Measurements from ENCODE around the gene TIAM2. TPM values are rescaled to one million over a fixed set of nuclear protein-coding genes. Genes with fewer than 3 reads are reported as not detected.

The TIAM2 gene
- total RNA-seq, 1 experiment from 2014 or later: 9.1 TPM

- Histone ChIP-seq H3K36me3 (ENCODE audit: insufficient read depth, low read length, poor library complexity, severe bottlenecking) (no peaks in the 10 kb centered on the region), H3K4me3 (ENCODE audit: low read depth, low read length, poor library complexity, severe bottlenecking) (no peak overlapping the region), H3K27me3 (replicated peaks; ENCODE audit: insufficient read depth, low read depth, low read length, poor library complexity) (no peaks in the 10 kb centered on the region), H3K9me3 (ENCODE audit: low read depth, low read length, poor library complexity, severe bottlenecking) (no peaks in the 10 kb centered on the region), H3K4me1 (ENCODE audit: insufficient read depth, low read length, poor library complexity, severe bottlenecking) (peaks cover 4% of the 10 kb centered on the region), H3K27ac (ENCODE audit: low read depth, low read length, poor library complexity, severe bottlenecking) (no peak overlapping the region)
- intact Hi-C loops (cut with micrococcal nuclease; ENCODE audit: unreplicated experiment): no loop called here
- ChIA-PET POLR2A (ENCODE audit: low non-redundant PET) (no interaction called here), CTCF (no interaction called here)
- TF ChIP-seq EZH2 (IDR thresholded peaks at IDR 0.05; ENCODE audit: borderline replicate concordance, low read depth, low read length, poor library complexity, severe bottlenecking): no peak
- no TSS peak for BruUV-seq (replicated peaks)
- DNase-seq (ENCODE audit: low spot score): peak; percentile 73
Measured at GRCh38 chr6:155026022-155026705, 31.0 kb downstream of the TIAM2 start.

DNA sequence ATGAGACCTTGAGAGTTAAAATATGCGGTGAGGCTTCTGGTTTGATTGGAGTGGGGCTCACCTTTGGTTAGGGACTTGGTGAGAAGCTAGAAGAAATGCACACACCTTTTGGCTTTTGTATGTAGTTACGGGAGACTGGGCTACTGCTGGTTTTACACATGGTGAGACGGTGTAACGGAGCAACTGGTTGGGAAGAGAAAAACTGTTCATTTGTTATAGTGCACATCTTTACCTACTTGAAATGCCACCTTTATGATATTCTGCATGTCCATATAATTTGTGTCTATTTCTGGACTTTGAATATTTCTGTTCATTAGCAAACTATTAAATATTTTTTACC lies 31.6 kb downstream of the TIAM2 start:
- Histone ChIP-seq H3K4me3 (ENCODE audit: low read depth, low read length, poor library complexity, severe bottlenecking) (no peak overlapping the region), H3K27ac (ENCODE audit: low read depth, low read length, poor library complexity, severe bottlenecking) (no peak overlapping the region), H3K36me3 (ENCODE audit: insufficient read depth, low read length, poor library complexity, severe bottlenecking) (no peaks in the 10 kb centered on the region), H3K27me3 (replicated peaks; ENCODE audit: insufficient read depth, low read depth, low read length, poor library complexity) (no peaks in the 10 kb centered on the region), H3K4me1 (ENCODE audit: insufficient read depth, low read length, poor library complexity, severe bottlenecking) (peaks cover 4% of the 10 kb centered on the region), H3K9me3 (ENCODE audit: low read depth, low read length, poor library complexity, severe bottlenecking) (no peaks in the 10 kb centered on the region)
- CTCF ChIA-PET: no interaction called here
- no peak for DNase-seq (ENCODE audit: low spot score)
- no TSS peak for BruUV-seq (replicated peaks)
- POLR2A ChIA-PET (ENCODE audit: low non-redundant PET): no interaction called here
- TF ChIP-seq EZH2 (IDR thresholded peaks at IDR 0.05; ENCODE audit: borderline replicate concordance, low read depth, low read length, poor library complexity, severe bottlenecking) (no peak), CTCF (conservative IDR thresholded peaks at IDR 0.05; ENCODE audit: low read depth, low read length) (no peak)
- intact Hi-C loops (cut with micrococcal nuclease; ENCODE audit: unreplicated experiment): no loop called here

DNA sequence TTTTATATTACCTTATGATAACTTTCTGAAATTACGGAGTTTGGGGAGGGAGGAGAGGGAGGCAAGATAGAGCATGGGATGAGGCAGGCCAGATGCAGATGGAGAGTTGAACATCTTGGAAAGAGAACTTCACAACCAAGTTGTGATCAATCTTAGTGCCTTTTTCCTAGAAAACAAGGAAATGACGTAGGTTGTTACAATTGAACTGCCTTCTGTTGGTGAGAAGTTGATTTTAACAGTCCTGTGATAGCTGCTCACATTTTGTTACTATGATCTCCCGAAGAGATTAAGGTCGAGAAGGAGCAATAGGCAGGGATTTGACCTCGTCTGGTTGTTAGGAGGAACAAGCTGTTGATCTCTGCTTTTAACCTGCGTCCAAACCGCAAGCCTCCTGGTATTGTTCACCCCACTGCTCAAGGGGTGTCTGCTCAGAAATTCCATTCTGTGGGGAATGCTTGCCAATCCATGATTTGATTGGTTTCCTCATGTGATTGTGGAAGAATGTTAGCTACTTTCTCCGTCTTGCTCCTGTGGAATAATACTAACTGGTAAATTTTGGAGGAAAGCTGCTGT lies 35.1 kb downstream of the TIAM2 start:
- Histone ChIP-seq H3K9me3 (ENCODE audit: low read depth, low read length, poor library complexity, severe bottlenecking) (no peaks in the 10 kb centered on the region), H3K4me1 (ENCODE audit: insufficient read depth, low read length, poor library complexity, severe bottlenecking) (peaks cover 4% of the 10 kb centered on the region), H3K27ac (ENCODE audit: low read depth, low read length, poor library complexity, severe bottlenecking) (no peak overlapping the region), H3K36me3 (ENCODE audit: insufficient read depth, low read length, poor library complexity, severe bottlenecking) (no peaks in the 10 kb centered on the region), H3K27me3 (replicated peaks; ENCODE audit: insufficient read depth, low read depth, low read length, poor library complexity) (no peaks in the 10 kb centered on the region), H3K4me3 (ENCODE audit: low read depth, low read length, poor library complexity, severe bottlenecking) (no peak overlapping the region)
- POLR2A ChIA-PET (ENCODE audit: low non-redundant PET): no interaction called here
- intact Hi-C loops (cut with micrococcal nuclease; ENCODE audit: unreplicated experiment): no loop called here
- TF ChIP-seq CTCF (conservative IDR thresholded peaks at IDR 0.05; ENCODE audit: low read depth, low read length) (no peak), EZH2 (IDR thresholded peaks at IDR 0.05; ENCODE audit: borderline replicate concordance, low read depth, low read length, poor library complexity, severe bottlenecking) (no peak)
- no peak for DNase-seq (ENCODE audit: low spot score)
- CTCF ChIA-PET: no interaction called here
- no TSS peak for BruUV-seq (replicated peaks)

- no TSS peak for BruUV-seq (replicated peaks)
- H3K27ac ChIP-seq (ENCODE audit: low read depth, low read length, poor library complexity, severe bottlenecking): no peak overlapping the region
- no peak overlapping the region for H3K4me3 ChIP-seq (ENCODE audit: low read depth, low read length, poor library complexity, severe bottlenecking)
- no peaks in the 10 kb centered on the region for H3K27me3 ChIP-seq (replicated peaks; ENCODE audit: insufficient read depth, low read depth, low read length, poor library complexity)
- no peaks in the 10 kb centered on the region for H3K36me3 ChIP-seq (ENCODE audit: insufficient read depth, low read length, poor library complexity, severe bottlenecking)
- intact Hi-C loops (cut with micrococcal nuclease; ENCODE audit: unreplicated experiment): no loop called here
- ChIA-PET CTCF (no interaction called here), POLR2A (ENCODE audit: low non-redundant PET) (no interaction called here)
- TF ChIP-seq CTCF (conservative IDR thresholded peaks at IDR 0.05; ENCODE audit: low read depth, low read length) (no peak), EZH2 (IDR thresholded peaks at IDR 0.05; ENCODE audit: borderline replicate concordance, low read depth, low read length, poor library complexity, severe bottlenecking) (no peak)
- no peak for DNase-seq (ENCODE audit: low spot score)
- H3K4me1 ChIP-seq (ENCODE audit: insufficient read depth, low read length, poor library complexity, severe bottlenecking): peaks cover 3% of the 10 kb centered on the region
- no peaks in the 10 kb centered on the region for H3K9me3 ChIP-seq (ENCODE audit: low read depth, low read length, poor library complexity, severe bottlenecking)
Measured at GRCh38 chr6:155031091-155031490, 36.0 kb downstream of the TIAM2 start.

Data from A673 (cell line).